ENCODE data around the gene KCNH4.

- TF ChIP-seq CTCF (conservative IDR thresholded peaks at IDR 0.05; ENCODE audit: low read length): no peak
- TF ChIP-seq EZH2phosphoT487 (IDR thresholded peaks at IDR 0.05; ENCODE audit: borderline replicate concordance, low read depth, low read length): no peak
Measured at GRCh38 chr17:42159796-42160530, 21.0 kb downstream of the KCNH4 start.

All from OCI-LY7 (cell line).